ENCODE results near the gene UBE2R2. TPM values are rescaled to one million over a fixed set of nuclear protein-coding genes. Genes with fewer than 3 reads are reported as not detected.
A peak's percentile ranks its signal among the peaks of the same experiment; 100 is the strongest.

Gene UBE2R2
- total and polyA plus RNA-seq, 4 experiments from 2014 or later: 10.8 to 31.4 (median 24.2) TPM

DNA sequence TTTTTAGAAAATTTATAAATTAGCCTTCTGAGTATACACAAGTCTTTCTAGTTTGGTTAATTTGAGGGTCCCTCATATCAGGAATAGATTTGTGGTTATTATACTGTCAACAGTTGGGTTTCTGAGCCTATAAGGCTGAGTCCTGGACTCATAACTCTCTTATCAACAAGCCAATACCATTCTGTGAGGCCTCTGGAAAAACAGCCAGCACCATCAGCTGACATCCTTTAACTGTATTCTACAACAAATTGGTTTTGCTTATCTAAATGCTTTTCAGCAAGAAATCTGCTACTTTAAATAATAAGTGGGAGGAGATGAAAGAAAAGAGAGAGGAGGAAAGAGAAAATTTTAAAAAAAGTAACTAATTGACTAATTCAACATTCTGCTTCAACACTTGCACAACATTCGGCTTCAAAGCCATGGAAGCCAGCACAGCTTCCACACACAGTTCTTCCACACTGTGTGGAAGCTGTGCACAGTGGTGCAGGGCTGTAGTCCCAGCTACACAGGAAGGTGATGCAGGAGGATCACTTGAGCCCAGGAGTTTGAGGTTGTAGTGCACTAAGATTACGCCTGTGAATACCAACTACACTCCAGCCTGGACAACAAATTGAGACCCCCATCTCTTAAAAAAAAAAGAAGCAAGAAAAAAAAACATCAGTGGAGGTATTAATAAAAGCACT is 147.3 kb downstream of the UBE2R2 start:
- Mint-ChIP-seq H3K27ac (peak overlapping the region in 3 of 7 donors; percentile 44 to 79 (median 70)), H3K27me3 (no peaks in the 10 kb centered on the region), H3K36me3 (peaks cover 21 to 24% of the 10 kb centered on the region in 2 donors), H3K9me3 (no peaks in the 10 kb centered on the region), H3K4me1 (peaks cover 0 to 4% (median 0%) of the 10 kb centered on the region in 4 donors), H3K4me3 (no peak overlapping the region)
- DNase-seq: no peak
- Histone ChIP-seq H3K27me3 (ENCODE audit: insufficient read depth, low read length) (no peaks in the 10 kb centered on the region), H3K4me1 (ENCODE audit: insufficient read depth, low read length) (no peaks in the 10 kb centered on the region), H3K9me3 (ENCODE audit: control insufficient read depth in 1 of 2, low read length in 2 of 2) (no peaks in the 10 kb centered on the region), H3K4me3 (ENCODE audit: low read length in 2 of 2) (no peak overlapping the region), H3K36me3 (ENCODE audit: insufficient read depth, low read length) (peaks cover 4% of the 10 kb centered on the region), H3K27ac (ENCODE audit: low read depth, low read length) (no peak overlapping the region)
- CTCF ChIA-PET (ENCODE audit: partially characterized antibody): no interaction called here
- POLR2A ChIA-PET (ENCODE audit: partially characterized antibody): no interaction called here
- intact Hi-C loops (cut with micrococcal nuclease): no loop called here

Other genes with a start within 250 kb of the UBE2R2 start
- not detected for gene PRSS3, start 21.6 kb upstream of the UBE2R2 start, total RNA-seq
- not detected for gene PRSS3, start 21.6 kb upstream of the UBE2R2 start, polyA plus RNA-seq
- gene UBAP2, start 231.7 kb downstream of the UBE2R2 start, total RNA-seq: 10 to 100 TPM; 33.4 to 36.8 TPM
- gene UBAP2, start 231.7 kb downstream of the UBE2R2 start, polyA plus RNA-seq: 10 to 100 TPM in 1 of 2 donors, 1 to 10 TPM in 1; 5.1 to 16.1 TPM